ENCODE measurements around the gene SLC22A2.

SLC22A2 gene

GRCh38 chr6:160277546-160277945 lies 18.9 kb upstream of the SLC22A2 start:
- no peaks in the 10 kb centered on the region for H3K36me3 ChIP-seq (ENCODE audit: low read length)
- no peak overlapping the region for H3K9ac ChIP-seq (ENCODE audit: low read length)
- no peaks in the 10 kb centered on the region for H3F3A ChIP-seq (ENCODE audit: insufficient read depth)
- no peaks in the 10 kb centered on the region for H3K9me3 ChIP-seq (ENCODE audit: insufficient read depth, low read length)
- TF ChIP-seq CTCF (IDR thresholded peaks at IDR 0.05; ENCODE audit: insufficient read depth, low read length, poor library complexity, severe bottlenecking) = no peak
- no peak for TF ChIP-seq EZH2phosphoT487 (conservative IDR thresholded peaks at IDR 0.05; ENCODE audit: low read length)
- no peaks in the 10 kb centered on the region for H3K79me2 ChIP-seq (ENCODE audit: insufficient read depth, low read length)
- no peaks in the 10 kb centered on the region for H3K9me2 ChIP-seq (replicated peaks; ENCODE audit: insufficient read depth, low read length)
- no peaks in the 10 kb centered on the region for H4K20me1 ChIP-seq (ENCODE audit: low read depth, low read length)
- no peaks in the 10 kb centered on the region for H3K27me3 ChIP-seq (ENCODE audit: low read length)
- no peak overlapping the region for H3K4me2 ChIP-seq (ENCODE audit: low read depth, low read length, poor library complexity, severe bottlenecking)
- no peak overlapping the region for H3K27ac ChIP-seq (ENCODE audit: low read depth, low read length)
- no peak overlapping the region for H2AFZ ChIP-seq (ENCODE audit: low read depth, low read length, severe bottlenecking)
- H3K4me3 ChIP-seq (ENCODE audit: insufficient read depth, low read length, poor library complexity, severe bottlenecking) = no peak overlapping the region

GRCh38 chr6:160277144-160277543 lies 18.5 kb upstream of the SLC22A2 start:
- H3K9me2 ChIP-seq (replicated peaks; ENCODE audit: insufficient read depth, low read length) = no peaks in the 10 kb centered on the region
- H3K36me3 ChIP-seq (ENCODE audit: low read length) = no peaks in the 10 kb centered on the region

GRCh38 chr6:160276126-160276525 lies 17.5 kb upstream of the SLC22A2 start:
- Histone ChIP-seq H3K9me3 (ENCODE audit: insufficient read depth, low read length) (no peaks in the 10 kb centered on the region), H4K20me1 (ENCODE audit: low read depth, low read length) (no peaks in the 10 kb centered on the region), H3K9ac (ENCODE audit: low read length) (no peak overlapping the region), H3K36me3 (ENCODE audit: low read length) (no peaks in the 10 kb centered on the region), H3K27ac (ENCODE audit: low read depth, low read length) (no peak overlapping the region), H3K79me2 (ENCODE audit: insufficient read depth, low read length) (no peaks in the 10 kb centered on the region), H3K4me3 (ENCODE audit: insufficient read depth, low read length, poor library complexity, severe bottlenecking) (no peak overlapping the region), H3K4me2 (ENCODE audit: low read depth, low read length, poor library complexity, severe bottlenecking) (no peak overlapping the region), H3K27me3 (ENCODE audit: low read length) (no peaks in the 10 kb centered on the region), H3K9me2 (replicated peaks; ENCODE audit: insufficient read depth, low read length) (no peaks in the 10 kb centered on the region), H3F3A (ENCODE audit: insufficient read depth) (no peaks in the 10 kb centered on the region), H2AFZ (ENCODE audit: low read depth, low read length, severe bottlenecking) (no peak overlapping the region)
- TF ChIP-seq CTCF (IDR thresholded peaks at IDR 0.05; ENCODE audit: insufficient read depth, low read length, poor library complexity, severe bottlenecking) (no peak), EZH2phosphoT487 (conservative IDR thresholded peaks at IDR 0.05; ENCODE audit: low read length) (no peak)

More at GRCh38 chr6:160277144-160277543, 18.5 kb upstream of the SLC22A2 start:
- Histone ChIP-seq H3K9me3 (ENCODE audit: insufficient read depth, low read length) (no peaks in the 10 kb centered on the region), H3K79me2 (ENCODE audit: insufficient read depth, low read length) (no peaks in the 10 kb centered on the region), H3K27me3 (ENCODE audit: low read length) (no peaks in the 10 kb centered on the region), H4K20me1 (ENCODE audit: low read depth, low read length) (no peaks in the 10 kb centered on the region), H2AFZ (ENCODE audit: low read depth, low read length, severe bottlenecking) (no peak overlapping the region), H3F3A (ENCODE audit: insufficient read depth) (no peaks in the 10 kb centered on the region), H3K4me2 (ENCODE audit: low read depth, low read length, poor library complexity, severe bottlenecking) (no peak overlapping the region), H3K9ac (ENCODE audit: low read length) (no peak overlapping the region), H3K27ac (ENCODE audit: low read depth, low read length) (no peak overlapping the region), H3K4me3 (ENCODE audit: insufficient read depth, low read length, poor library complexity, severe bottlenecking) (no peak overlapping the region)
- TF ChIP-seq CTCF (IDR thresholded peaks at IDR 0.05; ENCODE audit: insufficient read depth, low read length, poor library complexity, severe bottlenecking) = no peak
- TF ChIP-seq EZH2phosphoT487 (conservative IDR thresholded peaks at IDR 0.05; ENCODE audit: low read length) = no peak

Data from SU-DHL-6 (cell line).